MCF 10A (cell line): ENCODE measurements around the gene PLLP. TPM values are rescaled to one million over a fixed set of nuclear protein-coding genes. Genes with fewer than 3 reads are reported as not detected.

ENCODE experiments used
- BruUV-seq: library from RNA; stranded (reverse); fragments of 400-500 nt; replicated peaks from 2 replicates; lab custom pipeline; 2021; lab: Mats Ljungman, UMichigan
- CTCF ChIA-PET: fragments of 300-600 bp; sonication (Branson Sonifier 250); formaldehyde crosslinking; extraction: SDS; loops from one replicate; lab custom pipeline; 2021; ENCODE audit warnings: antibody characterized with exemption, inconsistent platforms; lab: Yijun Ruan, JAX
- POLR2A ChIA-PET: fragments of 300-600, 350-650 bp; sonication (Branson Sonifier 250); formaldehyde crosslinking; extraction: SDS; loops from one replicate; lab custom pipeline; 2020; ENCODE audit warnings: antibody characterized with exemption, inconsistent platforms; lab: Yijun Ruan, JAX
- DNase-seq: peaks from one replicate; pipeline ENCODE4 v3.0.0-alpha.2; 2018; ENCODE audit not compliant: unreplicated experiment
- H3K27ac Mint-ChIP-seq: one replicate; pipeline ENCODE4 v1.8.0; 2022; ENCODE audit warnings: mild to moderate bottlenecking, low read depth, mixed read lengths; ENCODE audit not compliant: unreplicated experiment
- H3K27me3 Mint-ChIP-seq: one replicate; pipeline ENCODE4 v1.8.0; 2022; ENCODE audit warnings: mixed read lengths; ENCODE audit not compliant: insufficient read depth, unreplicated experiment
- H3K36me3 Mint-ChIP-seq: one replicate; pipeline ENCODE4 v1.8.0; 2022; ENCODE audit warnings: mild to moderate bottlenecking, moderate library complexity, mixed read lengths; ENCODE audit not compliant: insufficient read depth, unreplicated experiment
- H3K4me1 Mint-ChIP-seq: one replicate; pipeline ENCODE4 v1.8.0; 2022; ENCODE audit warnings: mixed read lengths; ENCODE audit not compliant: insufficient read depth, unreplicated experiment
- H3K4me3 Mint-ChIP-seq: one replicate; pipeline ENCODE4 v1.8.0; 2022; ENCODE audit warnings: mild to moderate bottlenecking, moderate library complexity, mixed read lengths; ENCODE audit not compliant: unreplicated experiment
- H3K9me3 Mint-ChIP-seq: one replicate; pipeline ENCODE4 v1.8.0; 2022; ENCODE audit warnings: mixed read lengths; ENCODE audit not compliant: unreplicated experiment
- CTCF ChIP-seq: fragments of 200-600 bp; IDR thresholded peaks from one replicate; pipeline ENCODE4 v1.8.0; 2022; ENCODE audit warnings: antibody characterized with exemption, mild to moderate bottlenecking; ENCODE audit not compliant: unreplicated experiment
- intact Hi-C: fragments of 100-400 bp; cut with micrococcal nuclease; formaldehyde crosslinking; loops from 2 replicates; pipeline ENCODE4 v1.14.1; 2022
- total RNA-seq: library from RNA; stranded (reverse); gene quantifications from 2 replicates; pipeline ENCODE4 v1.2.3, GENCODE V29; 2022

PLLP gene
- total RNA-seq, 1 experiment from 2014 or later = 6.1 TPM

- Mint-ChIP-seq H3K36me3 (no peaks in the 10 kb centered on the region), H3K4me3 (no peak overlapping the region), H3K9me3 (no peaks in the 10 kb centered on the region), H3K4me1 (peaks cover 6% of the 10 kb centered on the region), H3K27ac (no peak overlapping the region), H3K27me3 (peaks cover 10% of the 10 kb centered on the region)
- POLR2A ChIA-PET = interaction anchor here (0.7 to 1.2 kb wide), 2 partner anchors 100 to 111 kb away, joined by 3 to 4 read pairs; partner anchors contain the start of gene CCL17
- peak; percentile 55 for DNase-seq
- CTCF ChIA-PET = interaction anchor here (0.6 to 11.3 kb wide), 3 partner anchors 66 to 230 kb away, joined by 3 to 211 read pairs (median 5); no protein-coding TSS in a partner anchor
- TF ChIP-seq CTCF = no peak
- BruUV-seq = no TSS peak
- intact Hi-C loops = no loop called here
Measured at GRCh38 chr16:57304169-57305061, 19.9 kb upstream of the PLLP start.

- H3K9me3 Mint-ChIP-seq = no peaks in the 10 kb centered on the region
- no peak for DNase-seq
- H3K4me1 Mint-ChIP-seq = peaks cover 6% of the 10 kb centered on the region
- CTCF ChIA-PET = interaction anchor here (0.6 to 11.3 kb wide), 3 partner anchors 98 to 229 kb away, joined by 3 to 211 read pairs (median 5); no protein-coding TSS in a partner anchor
- TF ChIP-seq CTCF = no peak
- intact Hi-C loops = no loop called here
- no peak overlapping the region for H3K4me3 Mint-ChIP-seq
- no peaks in the 10 kb centered on the region for H3K36me3 Mint-ChIP-seq
- POLR2A ChIA-PET = interaction anchor here (0.7 to 1.2 kb wide), 2 partner anchors 101 to 111 kb away, joined by 3 to 4 read pairs; partner anchors contain the start of gene CCL17
- H3K27ac Mint-ChIP-seq = no peak overlapping the region
- no TSS peak for BruUV-seq
- peaks cover 10% of the 10 kb centered on the region for H3K27me3 Mint-ChIP-seq
Measured at GRCh38 chr16:57303910-57304168, 19.4 kb upstream of the PLLP start.

GRCh38 chr16:57303021-57303909 lies 18.8 kb upstream of the PLLP start:
- TF ChIP-seq CTCF = no peak
- Mint-ChIP-seq H3K36me3 (no peaks in the 10 kb centered on the region), H3K9me3 (no peaks in the 10 kb centered on the region), H3K4me3 (no peak overlapping the region), H3K27me3 (peaks cover 10% of the 10 kb centered on the region), H3K4me1 (peaks cover 6% of the 10 kb centered on the region), H3K27ac (no peak overlapping the region)
- DNase-seq = no peak
- ChIA-PET CTCF (interaction anchor here (0.6 to 11.3 kb wide), 7 partner anchors 15 to 1180 kb away, joined by 3 to 211 read pairs (median 3); no protein-coding TSS in a partner anchor), POLR2A (interaction anchor here (0.6 to 1.5 kb wide), 4 partner anchors 20 to 258 kb away, joined by 3 to 6 read pairs (median 4); partner anchors contain the start of gene CCL17)
- no TSS peak for BruUV-seq
- intact Hi-C loops = no loop called here
